ENCODE measurements around the gene HSPA12A. TPM values are rescaled to one million over a fixed set of nuclear protein-coding genes. Genes with fewer than 3 reads are reported as not detected.

Gene HSPA12A
- polyA plus RNA-seq, 1 experiment: 7.9 TPM

DNA sequence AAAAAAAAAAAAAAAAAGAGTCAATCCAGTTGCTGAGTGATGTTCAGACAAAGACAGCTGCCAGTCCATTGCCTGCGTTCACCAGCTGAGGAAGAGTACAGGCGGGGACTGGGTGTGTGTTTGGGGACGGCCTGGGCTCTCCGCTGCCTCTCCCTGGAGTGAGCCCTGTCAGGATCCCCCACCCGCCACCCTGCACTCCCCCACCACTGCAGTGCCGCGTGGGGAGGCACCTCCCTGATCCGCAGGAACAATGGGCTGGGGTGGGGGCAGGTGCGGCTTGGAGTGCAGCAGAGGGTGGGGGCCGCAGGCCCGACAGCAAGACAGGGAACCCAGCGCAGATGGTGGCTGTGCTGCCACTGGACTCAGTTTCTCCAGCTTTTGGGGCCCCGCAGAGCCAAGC is 1.4 kb downstream of the HSPA12A start:
- no peaks in the 10 kb centered on the region for H3K27me3 ChIP-seq (ENCODE audit: control insufficient read depth, insufficient read depth, low read length)
- ChIA-PET POLR2A (no interaction called here), CTCF (no interaction called here)
- no peaks in the 10 kb centered on the region for H3K36me3 ChIP-seq (ENCODE audit: control insufficient read depth, insufficient read depth, low read length)
- peak overlapping the region; percentile 67 for H3K4me3 ChIP-seq (ENCODE audit: low read depth, low read length)
- TF ChIP-seq, protein P1, sequence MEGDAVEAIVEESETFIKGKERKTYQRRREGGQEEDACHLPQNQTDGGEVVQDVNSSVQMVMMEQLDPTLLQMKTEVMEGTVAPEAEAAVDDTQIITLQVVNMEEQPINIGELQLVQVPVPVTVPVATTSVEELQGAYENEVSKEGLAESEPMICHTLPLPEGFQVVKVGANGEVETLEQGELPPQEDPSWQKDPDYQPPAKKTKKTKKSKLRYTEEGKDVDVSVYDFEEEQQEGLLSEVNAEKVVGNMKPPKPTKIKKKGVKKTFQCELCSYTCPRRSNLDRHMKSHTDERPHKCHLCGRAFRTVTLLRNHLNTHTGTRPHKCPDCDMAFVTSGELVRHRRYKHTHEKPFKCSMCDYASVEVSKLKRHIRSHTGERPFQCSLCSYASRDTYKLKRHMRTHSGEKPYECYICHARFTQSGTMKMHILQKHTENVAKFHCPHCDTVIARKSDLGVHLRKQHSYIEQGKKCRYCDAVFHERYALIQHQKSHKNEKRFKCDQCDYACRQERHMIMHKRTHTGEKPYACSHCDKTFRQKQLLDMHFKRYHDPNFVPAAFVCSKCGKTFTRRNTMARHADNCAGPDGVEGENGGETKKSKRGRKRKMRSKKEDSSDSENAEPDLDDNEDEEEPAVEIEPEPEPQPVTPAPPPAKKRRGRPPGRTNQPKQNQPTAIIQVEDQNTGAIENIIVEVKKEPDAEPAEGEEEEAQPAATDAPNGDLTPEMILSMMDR (IDR thresholded peaks at IDR 0.05; ENCODE audit: insufficient read depth, low read depth, low read length): no peak
- no peak for DNase-seq (ENCODE audit: low read depth)

DNA sequence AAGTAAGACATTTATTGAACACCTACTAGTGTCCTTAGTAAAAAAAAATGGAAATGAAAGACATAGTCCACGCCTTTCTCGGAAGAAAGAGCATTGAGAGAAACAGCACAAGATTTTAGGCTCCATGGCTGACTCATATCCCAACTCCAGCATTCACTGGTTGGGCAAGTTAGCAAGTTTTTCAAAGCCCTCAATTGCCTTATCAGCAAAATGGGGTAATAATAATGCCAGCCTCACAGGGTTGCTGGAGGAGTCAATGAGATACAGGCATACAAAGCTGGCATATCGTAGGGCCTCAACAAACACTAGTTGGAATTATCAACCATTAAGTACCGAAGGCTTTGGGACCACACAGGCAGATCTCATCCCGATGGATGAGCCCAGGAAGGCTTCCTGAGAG is 4.0 kb downstream of the HSPA12A start:
- Histone ChIP-seq H3K27me3 (ENCODE audit: control insufficient read depth, insufficient read depth, low read length) (no peaks in the 10 kb centered on the region), H3K36me3 (ENCODE audit: control insufficient read depth, insufficient read depth, low read length) (no peaks in the 10 kb centered on the region), H3K4me3 (ENCODE audit: low read depth, low read length) (no peak overlapping the region)
- POLR2A ChIA-PET: no interaction called here
- no peak for DNase-seq (ENCODE audit: low read depth)
- CTCF ChIA-PET: interaction anchor here (0.5 to 1.4 kb wide), 3 partner anchors 14 to 56 kb away, joined by 3 to 6 read pairs (median 4); no protein-coding TSS in a partner anchor
- TF ChIP-seq, protein P1 (IDR thresholded peaks at IDR 0.05; ENCODE audit: insufficient read depth, low read depth, low read length): no peak

DNA sequence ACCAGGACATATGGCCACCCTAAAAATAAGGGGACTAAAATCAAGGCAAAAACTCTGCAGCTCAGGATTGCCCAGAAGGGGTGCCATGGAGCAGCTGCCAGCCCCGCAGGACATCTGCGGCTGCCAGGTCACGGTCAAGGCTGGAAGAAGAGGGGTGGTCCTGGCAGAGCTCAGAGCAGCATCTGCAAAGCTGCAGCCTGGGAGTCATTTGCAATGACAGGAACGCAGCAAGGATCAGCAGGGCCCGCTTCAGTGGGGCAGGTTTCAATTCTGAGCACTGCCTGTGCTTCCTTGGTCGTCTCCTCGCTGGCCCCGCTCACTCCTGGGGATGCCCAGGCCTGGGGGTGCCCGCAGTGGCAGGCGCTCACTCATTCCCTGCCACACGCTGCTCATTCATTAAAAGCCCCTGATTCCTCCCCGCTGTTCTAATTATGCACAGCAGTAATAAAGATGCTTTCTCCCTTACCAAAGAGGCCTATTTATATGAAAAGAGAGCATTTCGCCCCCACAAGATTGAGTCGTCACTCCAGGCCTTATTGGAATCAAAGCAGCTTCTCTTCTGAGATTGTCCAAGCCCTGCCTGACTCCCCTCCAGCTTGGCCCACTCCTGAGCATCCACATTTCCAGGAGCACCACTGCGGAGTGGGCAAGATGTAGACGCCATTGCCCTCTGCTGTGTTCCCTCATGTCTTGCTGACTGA is 4.6 kb downstream of the HSPA12A start:
- TF ChIP-seq, protein P1 (IDR thresholded peaks at IDR 0.05; ENCODE audit: insufficient read depth, low read depth, low read length): peak; percentile 60
- DNase-seq (ENCODE audit: low read depth): no peak
- Histone ChIP-seq H3K27me3 (ENCODE audit: control insufficient read depth, insufficient read depth, low read length) (no peaks in the 10 kb centered on the region), H3K36me3 (ENCODE audit: control insufficient read depth, insufficient read depth, low read length) (no peaks in the 10 kb centered on the region), H3K4me3 (ENCODE audit: low read depth, low read length) (no peak overlapping the region)
- CTCF ChIA-PET: interaction anchor here (0.6 to 1.4 kb wide), 3 partner anchors 13 to 49 kb away, joined by 3 to 6 read pairs (median 3); no protein-coding TSS in a partner anchor
- POLR2A ChIA-PET: no interaction called here

DNA sequence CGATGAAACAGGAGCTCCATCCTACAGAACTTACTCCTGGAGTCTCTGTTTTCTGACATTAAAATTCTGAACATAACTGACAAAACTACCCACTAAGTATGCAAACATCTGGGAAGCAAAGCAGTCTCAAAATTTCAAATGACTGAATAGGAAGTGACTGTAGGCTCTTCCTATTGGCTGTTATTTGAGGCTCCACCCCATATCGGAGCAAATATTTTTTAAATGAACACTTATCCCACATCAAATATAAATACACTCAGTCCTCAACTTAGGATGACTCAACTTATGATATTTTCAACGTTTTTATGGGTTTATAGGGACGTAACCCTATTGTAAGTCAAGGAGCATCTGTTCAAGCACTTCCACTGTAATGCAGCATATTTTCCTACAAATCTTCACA is 8.8 kb downstream of the HSPA12A start:
- TF ChIP-seq, protein P1 (IDR thresholded peaks at IDR 0.05; ENCODE audit: insufficient read depth, low read depth, low read length): no peak
- DNase-seq (ENCODE audit: low read depth): peak; percentile 46
- Histone ChIP-seq H3K36me3 (ENCODE audit: control insufficient read depth, insufficient read depth, low read length) (no peaks in the 10 kb centered on the region), H3K4me3 (ENCODE audit: low read depth, low read length) (no peak overlapping the region), H3K27me3 (ENCODE audit: control insufficient read depth, insufficient read depth, low read length) (no peaks in the 10 kb centered on the region)
- POLR2A ChIA-PET: no interaction called here
- CTCF ChIA-PET: interaction anchor here (0.7 to 1.3 kb wide), 2 partner anchors 16 to 114 kb away, joined by 3 read pairs; no protein-coding TSS in a partner anchor

DNA sequence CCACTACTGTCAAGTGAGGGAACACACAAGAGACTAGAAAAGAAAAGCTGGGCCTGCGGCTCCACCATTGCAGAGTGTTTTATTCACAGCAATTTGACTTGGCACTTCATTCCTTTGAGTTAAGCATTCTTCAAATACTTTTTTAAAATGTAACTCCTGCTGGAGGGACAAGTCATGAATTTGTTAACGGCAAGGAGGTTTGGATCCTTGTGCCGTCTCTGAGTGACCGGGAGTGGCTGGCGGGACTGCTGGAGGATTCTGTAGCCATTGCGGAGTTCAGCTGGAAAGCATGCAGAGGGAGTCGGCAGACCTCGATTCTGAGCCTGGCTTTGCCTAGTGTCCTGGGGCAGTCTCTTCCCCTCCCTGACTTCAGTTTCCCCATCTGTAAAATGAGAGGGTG is 9.8 kb downstream of the HSPA12A start:
- no peak overlapping the region for H3K4me3 ChIP-seq (ENCODE audit: low read depth, low read length)
- DNase-seq (ENCODE audit: low read depth): no peak
- TF ChIP-seq, protein P1 (IDR thresholded peaks at IDR 0.05; ENCODE audit: insufficient read depth, low read depth, low read length): no peak
- ChIA-PET CTCF (interaction anchor here (1.3 kb wide), 1 partner anchor 15 kb away, joined by 3 read pairs; no protein-coding TSS in a partner anchor), POLR2A (no interaction called here)
- H3K36me3 ChIP-seq (ENCODE audit: control insufficient read depth, insufficient read depth, low read length): no peaks in the 10 kb centered on the region
- no peaks in the 10 kb centered on the region for H3K27me3 ChIP-seq (ENCODE audit: control insufficient read depth, insufficient read depth, low read length)

Measured in BJ (cell line).